ENCODE measurements around the gene KEL.

DNA sequence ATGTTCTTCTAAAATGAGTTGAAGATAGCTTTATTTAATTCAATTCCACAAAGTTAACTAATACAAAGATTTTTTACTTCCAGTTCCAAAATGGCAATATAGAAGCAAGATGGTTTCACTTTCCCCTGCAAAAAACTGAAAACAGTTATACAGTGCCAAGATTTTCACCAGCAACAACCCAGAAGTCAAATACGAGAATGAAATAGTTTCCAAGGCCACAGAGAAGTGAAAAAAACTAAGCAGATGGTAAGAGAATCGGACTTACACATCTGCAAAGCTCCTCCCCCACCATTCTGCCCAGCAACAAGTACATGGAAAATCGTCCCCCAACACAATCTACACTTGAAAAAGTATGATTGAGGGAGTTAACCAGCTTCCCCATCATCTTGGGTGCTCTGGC is 30.3 kb upstream of the KEL start:
- TF ChIP-seq, protein P1, sequence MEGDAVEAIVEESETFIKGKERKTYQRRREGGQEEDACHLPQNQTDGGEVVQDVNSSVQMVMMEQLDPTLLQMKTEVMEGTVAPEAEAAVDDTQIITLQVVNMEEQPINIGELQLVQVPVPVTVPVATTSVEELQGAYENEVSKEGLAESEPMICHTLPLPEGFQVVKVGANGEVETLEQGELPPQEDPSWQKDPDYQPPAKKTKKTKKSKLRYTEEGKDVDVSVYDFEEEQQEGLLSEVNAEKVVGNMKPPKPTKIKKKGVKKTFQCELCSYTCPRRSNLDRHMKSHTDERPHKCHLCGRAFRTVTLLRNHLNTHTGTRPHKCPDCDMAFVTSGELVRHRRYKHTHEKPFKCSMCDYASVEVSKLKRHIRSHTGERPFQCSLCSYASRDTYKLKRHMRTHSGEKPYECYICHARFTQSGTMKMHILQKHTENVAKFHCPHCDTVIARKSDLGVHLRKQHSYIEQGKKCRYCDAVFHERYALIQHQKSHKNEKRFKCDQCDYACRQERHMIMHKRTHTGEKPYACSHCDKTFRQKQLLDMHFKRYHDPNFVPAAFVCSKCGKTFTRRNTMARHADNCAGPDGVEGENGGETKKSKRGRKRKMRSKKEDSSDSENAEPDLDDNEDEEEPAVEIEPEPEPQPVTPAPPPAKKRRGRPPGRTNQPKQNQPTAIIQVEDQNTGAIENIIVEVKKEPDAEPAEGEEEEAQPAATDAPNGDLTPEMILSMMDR (IDR thresholded peaks at IDR 0.05): no peak
- TF ChIP-seq POLR2A (IDR thresholded peaks at IDR 0.05) (no peak), POLR2AphosphoS5 (IDR thresholded peaks at IDR 0.05) (no peak)
